ENCODE results near the gene PCIF1. TPM values are rescaled to one million over a fixed set of nuclear protein-coding genes. Genes with fewer than 3 reads are reported as not detected.
A peak's percentile ranks its signal among the peaks of the same experiment; 100 is the strongest.

PCIF1 gene
- total RNA-seq, 1 donor from 2014 or later: 23.5 TPM

DNA sequence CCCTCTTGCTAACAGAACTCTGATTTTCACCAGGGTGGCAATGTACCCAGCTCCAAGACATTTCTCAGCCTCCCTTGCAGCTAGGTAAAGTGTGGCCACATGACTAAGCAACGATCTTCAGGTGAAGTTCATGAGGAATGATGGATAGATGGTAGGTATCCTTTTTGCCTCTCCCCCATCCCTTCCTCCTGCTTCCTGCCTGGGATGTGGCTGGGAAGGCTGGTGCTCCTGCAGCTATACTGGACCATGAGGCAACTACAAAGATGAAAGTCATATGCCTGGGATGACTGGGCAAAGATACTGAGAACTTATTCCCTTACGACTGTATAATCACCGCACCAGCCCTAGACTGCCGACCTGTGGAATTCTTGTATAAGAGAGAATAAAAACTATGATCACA, 24.1 kb downstream of the PCIF1 start:
- peak; percentile 8 for DNase-seq (ENCODE audit: low spot score)
- TF ChIP-seq, protein P1, sequence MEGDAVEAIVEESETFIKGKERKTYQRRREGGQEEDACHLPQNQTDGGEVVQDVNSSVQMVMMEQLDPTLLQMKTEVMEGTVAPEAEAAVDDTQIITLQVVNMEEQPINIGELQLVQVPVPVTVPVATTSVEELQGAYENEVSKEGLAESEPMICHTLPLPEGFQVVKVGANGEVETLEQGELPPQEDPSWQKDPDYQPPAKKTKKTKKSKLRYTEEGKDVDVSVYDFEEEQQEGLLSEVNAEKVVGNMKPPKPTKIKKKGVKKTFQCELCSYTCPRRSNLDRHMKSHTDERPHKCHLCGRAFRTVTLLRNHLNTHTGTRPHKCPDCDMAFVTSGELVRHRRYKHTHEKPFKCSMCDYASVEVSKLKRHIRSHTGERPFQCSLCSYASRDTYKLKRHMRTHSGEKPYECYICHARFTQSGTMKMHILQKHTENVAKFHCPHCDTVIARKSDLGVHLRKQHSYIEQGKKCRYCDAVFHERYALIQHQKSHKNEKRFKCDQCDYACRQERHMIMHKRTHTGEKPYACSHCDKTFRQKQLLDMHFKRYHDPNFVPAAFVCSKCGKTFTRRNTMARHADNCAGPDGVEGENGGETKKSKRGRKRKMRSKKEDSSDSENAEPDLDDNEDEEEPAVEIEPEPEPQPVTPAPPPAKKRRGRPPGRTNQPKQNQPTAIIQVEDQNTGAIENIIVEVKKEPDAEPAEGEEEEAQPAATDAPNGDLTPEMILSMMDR (IDR thresholded peaks at IDR 0.05): no peak
- H3K4me1 Mint-ChIP-seq (ENCODE audit: low read depth): no peaks in the 10 kb centered on the region
- H3K27me3 Mint-ChIP-seq (ENCODE audit: low read depth): no peaks in the 10 kb centered on the region
- H3K4me3 Mint-ChIP-seq (ENCODE audit: unreplicated experiment): no peak overlapping the region
- peaks cover 36% of the 10 kb centered on the region for H3K36me3 Mint-ChIP-seq (ENCODE audit: low read depth)
- H3K27ac Mint-ChIP-seq (ENCODE audit: unreplicated experiment): no peak overlapping the region
- no peaks in the 10 kb centered on the region for H3K9me3 Mint-ChIP-seq (ENCODE audit: low read depth)

DNA sequence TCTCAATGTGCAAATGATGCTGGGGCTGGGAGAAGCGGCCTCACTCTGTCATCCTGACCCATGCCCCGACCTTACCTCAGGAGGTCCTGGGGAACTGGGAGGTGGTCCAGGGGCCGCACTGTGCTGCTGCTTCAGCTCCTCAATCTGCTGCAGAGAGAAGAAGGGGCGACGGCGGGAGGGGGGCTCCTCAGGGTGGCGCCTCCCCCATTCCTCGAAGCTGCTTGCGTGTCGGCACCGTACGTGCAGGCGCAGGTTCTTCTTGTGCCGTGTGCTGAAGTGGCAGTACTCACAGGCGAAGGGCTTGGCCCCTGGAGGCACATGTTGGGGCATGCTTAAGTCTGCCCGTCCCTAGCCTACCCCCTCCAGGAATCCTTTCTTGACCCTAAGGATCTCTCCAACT, 24.6 kb downstream of the PCIF1 start:
- peak; percentile 90 for DNase-seq (ENCODE audit: low spot score)
- TF ChIP-seq, protein P1 (IDR thresholded peaks at IDR 0.05): no peak
- Mint-ChIP-seq H3K27me3 (ENCODE audit: low read depth) (no peaks in the 10 kb centered on the region), H3K4me3 (ENCODE audit: unreplicated experiment) (no peak overlapping the region), H3K9me3 (ENCODE audit: low read depth) (no peaks in the 10 kb centered on the region), H3K27ac (ENCODE audit: unreplicated experiment) (no peak overlapping the region), H3K4me1 (ENCODE audit: low read depth) (no peaks in the 10 kb centered on the region), H3K36me3 (ENCODE audit: low read depth) (peaks cover 38% of the 10 kb centered on the region)

DNA sequence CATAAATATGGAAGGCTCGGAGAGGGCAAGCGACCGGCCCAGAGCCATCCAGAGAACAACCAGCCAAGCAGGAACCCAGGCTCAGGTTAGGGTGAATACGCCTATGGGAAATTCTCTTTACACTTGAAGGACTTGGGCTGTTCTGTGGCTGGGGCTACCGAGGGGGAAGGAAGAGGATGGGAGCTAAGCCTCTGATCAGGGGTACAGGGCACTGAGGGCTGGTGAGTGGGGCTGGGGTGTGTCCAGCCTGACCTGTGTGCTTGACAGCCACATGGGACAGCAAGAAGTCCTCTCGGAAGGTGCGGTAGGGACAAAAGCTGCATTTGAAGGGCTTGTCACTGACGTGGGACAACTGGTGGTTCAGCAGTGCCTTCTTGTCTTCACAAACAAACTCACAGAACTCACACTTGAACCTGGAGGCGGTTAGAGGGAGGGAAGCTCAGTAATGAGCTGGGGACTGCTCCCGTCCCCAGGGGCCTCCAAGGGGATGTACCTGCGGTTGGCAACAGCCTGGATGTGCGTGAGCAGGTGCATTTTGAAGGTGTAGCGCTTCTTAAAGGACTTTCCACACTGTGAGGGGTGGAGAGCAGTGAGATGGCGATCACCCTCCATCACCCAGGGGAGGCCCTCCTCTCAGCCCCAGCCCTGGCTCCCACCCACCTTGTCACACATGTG, 25.6 kb downstream of the PCIF1 start:
- H3K27me3 Mint-ChIP-seq (ENCODE audit: low read depth): no peaks in the 10 kb centered on the region
- DNase-seq (ENCODE audit: low spot score): peak; percentile 71
- H3K9me3 Mint-ChIP-seq (ENCODE audit: low read depth): no peaks in the 10 kb centered on the region
- no peaks in the 10 kb centered on the region for H3K4me1 Mint-ChIP-seq (ENCODE audit: low read depth)
- H3K36me3 Mint-ChIP-seq (ENCODE audit: low read depth): peaks cover 41% of the 10 kb centered on the region
- TF ChIP-seq, protein P1 (IDR thresholded peaks at IDR 0.05): no peak
- H3K27ac Mint-ChIP-seq (ENCODE audit: unreplicated experiment): no peak overlapping the region
- no peak overlapping the region for H3K4me3 Mint-ChIP-seq (ENCODE audit: unreplicated experiment)

DNA sequence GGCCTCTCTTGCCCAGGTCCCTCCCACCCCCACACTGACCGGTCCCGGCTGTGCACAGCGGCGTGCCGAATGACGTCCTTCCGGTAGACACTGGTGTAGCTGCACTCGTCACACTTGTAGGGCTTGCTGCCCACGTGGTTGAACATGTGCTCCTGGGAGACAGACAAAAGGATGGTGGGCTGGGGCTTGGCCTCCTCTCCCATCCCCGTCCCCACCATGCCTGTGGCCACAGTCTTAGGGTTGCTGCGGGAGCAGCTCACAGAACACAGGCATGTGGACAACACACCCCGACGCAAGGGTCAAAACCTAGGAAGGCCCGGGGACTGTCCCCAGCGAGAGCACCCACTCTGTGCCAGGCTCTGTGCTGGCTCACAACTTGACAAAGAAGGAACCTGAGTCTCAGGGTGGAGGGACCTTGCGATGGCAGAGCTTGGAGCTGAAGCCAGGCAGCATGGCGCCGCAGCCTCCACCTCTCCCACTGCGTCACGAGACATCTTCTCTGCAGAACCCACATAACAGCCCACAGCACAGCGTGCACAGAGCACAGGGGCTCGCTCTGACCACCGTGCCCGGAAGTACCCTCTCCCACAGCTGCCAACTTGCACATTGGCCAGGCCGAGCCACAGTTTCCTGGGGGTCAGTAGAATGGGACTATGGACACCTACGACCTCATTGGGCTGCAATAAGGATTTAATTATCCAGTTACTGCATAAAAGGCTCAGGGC, 27.7 kb downstream of the PCIF1 start:
- peak; percentile 80 for DNase-seq (ENCODE audit: low spot score)
- Mint-ChIP-seq H3K36me3 (ENCODE audit: low read depth) (peaks cover 40% of the 10 kb centered on the region), H3K9me3 (ENCODE audit: low read depth) (no peaks in the 10 kb centered on the region), H3K4me3 (ENCODE audit: unreplicated experiment) (no peak overlapping the region), H3K4me1 (ENCODE audit: low read depth) (no peaks in the 10 kb centered on the region), H3K27ac (ENCODE audit: unreplicated experiment) (no peak overlapping the region), H3K27me3 (ENCODE audit: low read depth) (no peaks in the 10 kb centered on the region)
- TF ChIP-seq, protein P1 (IDR thresholded peaks at IDR 0.05): no peak

DNA sequence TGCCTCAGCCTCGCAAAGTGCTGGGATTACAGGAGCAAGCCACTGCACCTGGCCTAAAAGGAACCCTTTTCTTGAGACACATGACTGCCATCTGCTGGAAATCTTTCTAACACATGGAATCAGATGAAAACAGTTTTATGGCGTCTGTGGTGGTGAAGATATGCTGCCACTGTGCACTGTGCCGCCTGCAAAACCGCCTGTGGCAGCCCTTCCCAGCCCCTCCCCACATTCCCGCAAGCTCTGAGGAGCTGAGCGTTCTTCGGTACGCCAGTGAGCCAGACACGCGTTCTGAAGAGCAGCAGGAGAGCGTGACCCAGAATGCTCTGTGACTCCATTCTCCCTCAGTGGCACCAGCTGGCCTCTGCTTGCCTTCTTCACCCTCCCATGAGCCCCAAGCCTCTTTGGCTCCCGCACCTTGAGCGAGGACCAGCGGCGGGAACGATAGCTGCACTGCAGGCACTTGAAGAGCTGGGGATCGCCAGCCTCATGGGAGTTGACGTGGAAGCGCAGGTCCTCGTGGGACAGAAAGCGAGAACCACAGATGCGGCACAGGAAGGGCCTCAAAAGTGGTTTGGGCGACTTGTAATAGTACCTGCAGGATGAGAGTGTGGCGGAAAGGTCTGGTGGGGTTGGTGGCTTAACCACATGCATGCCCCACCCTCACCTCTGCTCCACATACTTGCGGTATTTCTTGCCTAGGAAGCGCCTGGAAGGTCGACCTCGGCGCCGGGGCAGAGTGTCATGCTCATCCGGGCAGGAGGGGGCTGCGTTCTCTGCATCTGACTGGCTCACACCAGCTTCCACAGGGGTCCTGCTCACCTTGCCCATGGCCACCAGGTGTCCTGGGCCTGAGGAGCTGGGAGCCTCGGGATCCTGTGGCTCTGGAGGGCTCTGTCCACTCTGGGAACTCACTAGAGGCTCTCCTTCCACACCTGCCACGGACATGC, 28.8 kb downstream of the PCIF1 start:
- no peak overlapping the region for H3K4me3 Mint-ChIP-seq (ENCODE audit: unreplicated experiment)
- no peak overlapping the region for H3K27ac Mint-ChIP-seq (ENCODE audit: unreplicated experiment)
- no peaks in the 10 kb centered on the region for H3K9me3 Mint-ChIP-seq (ENCODE audit: low read depth)
- TF ChIP-seq, protein P1 (IDR thresholded peaks at IDR 0.05): peak; percentile 73
- H3K27me3 Mint-ChIP-seq (ENCODE audit: low read depth): no peaks in the 10 kb centered on the region
- no peaks in the 10 kb centered on the region for H3K4me1 Mint-ChIP-seq (ENCODE audit: low read depth)
- peaks cover 38% of the 10 kb centered on the region for H3K36me3 Mint-ChIP-seq (ENCODE audit: low read depth)
- DNase-seq (ENCODE audit: low spot score): peak; percentile 86

Data from chondrocyte (in vitro differentiated cells).